GM19455 (cell line): Measurements from ENCODE around the gene KCNMA1.

Experiments
- ATAC-seq: cut with Tn5 transposase; IDR thresholded peaks from one replicate; pipeline ENCODE4 v1.9.1; 2021; ENCODE audit not compliant: unreplicated experiment

Gene KCNMA1

DNA sequence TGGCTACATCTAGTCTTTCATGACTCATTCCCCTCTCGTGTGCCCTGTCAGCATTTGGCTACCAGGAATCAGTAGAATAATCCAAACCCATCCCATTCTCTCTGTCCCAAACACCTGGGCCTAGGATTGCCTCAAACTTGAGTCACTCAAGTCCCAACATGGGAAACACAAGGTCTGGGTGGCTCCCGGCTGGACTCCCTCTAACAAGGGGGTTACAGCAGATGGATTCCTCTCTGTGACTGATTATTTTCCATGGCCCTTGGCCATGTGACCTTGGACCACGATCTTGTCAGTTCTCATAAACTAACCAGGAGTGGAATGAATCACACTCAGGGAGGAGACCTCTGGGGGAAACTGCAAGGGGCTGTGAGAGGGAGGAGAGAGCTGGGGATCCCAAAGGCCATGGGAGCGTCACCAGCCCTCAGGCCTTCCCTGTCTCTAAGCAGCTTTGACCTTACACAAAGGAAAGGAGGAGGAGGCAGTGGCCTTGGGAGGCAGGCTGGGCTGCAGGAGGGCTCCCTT is 533.1 kb downstream of the KCNMA1 start:
- ATAC-seq, result no peak

DNA sequence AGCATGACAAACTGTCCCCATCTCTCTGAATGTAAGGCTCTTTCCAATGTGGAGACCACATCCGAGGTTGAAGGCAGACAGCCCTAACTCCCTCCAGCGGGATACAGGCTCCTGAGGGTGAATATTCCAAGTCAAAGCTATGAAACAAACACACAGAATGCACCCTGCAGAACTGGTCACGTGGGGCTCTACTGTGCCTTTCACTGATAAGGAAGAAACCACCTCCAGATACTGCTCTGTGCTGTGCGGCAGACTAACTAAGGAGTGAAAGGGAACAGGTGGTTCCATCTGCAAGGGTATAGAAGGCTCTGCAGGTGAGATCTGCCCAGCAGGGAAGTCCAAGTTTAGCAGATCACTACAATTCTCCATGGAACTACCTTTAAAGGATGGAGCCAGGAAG is 534.4 kb downstream of the KCNMA1 start:
- no peak for ATAC-seq

DNA sequence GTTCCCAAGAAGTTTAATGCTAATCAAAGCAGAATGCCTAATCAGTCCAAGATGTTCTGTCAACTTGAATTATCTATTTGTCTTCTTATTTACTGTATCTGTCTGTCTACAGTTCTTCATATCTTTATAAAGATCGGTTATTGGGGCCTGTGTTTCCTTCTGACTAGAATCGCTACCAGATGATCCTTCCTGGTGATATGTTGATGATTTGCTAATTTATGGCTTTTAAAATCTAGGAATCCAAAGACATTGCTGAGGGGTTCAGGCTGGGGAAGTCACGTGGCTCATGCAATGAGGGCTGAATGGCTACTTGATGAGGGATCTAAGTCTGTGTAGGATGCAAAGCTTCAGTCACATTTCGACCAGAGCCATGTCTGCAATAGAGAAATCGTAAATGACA is 536.3 kb downstream of the KCNMA1 start:
- no peak for ATAC-seq

DNA sequence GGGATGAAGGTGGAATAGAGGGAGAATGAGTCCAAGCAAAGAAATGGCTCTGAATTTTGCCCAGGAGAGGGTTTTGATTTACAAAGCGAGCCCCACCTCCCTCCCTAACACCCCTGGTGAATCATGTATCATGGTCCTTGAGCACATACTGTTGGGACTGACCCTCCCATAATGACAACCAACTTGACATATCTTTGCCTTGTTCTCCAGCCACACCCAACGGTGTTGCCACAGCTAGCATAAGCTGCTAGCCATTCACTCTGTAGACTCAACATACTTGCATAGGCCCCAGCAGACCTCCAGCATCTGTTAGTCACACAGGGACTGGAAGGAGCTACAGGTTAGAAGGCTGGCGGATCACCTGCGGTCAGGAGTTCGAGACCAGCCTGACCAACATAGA is 538.5 kb downstream of the KCNMA1 start:
- ATAC-seq, result no peak

DNA sequence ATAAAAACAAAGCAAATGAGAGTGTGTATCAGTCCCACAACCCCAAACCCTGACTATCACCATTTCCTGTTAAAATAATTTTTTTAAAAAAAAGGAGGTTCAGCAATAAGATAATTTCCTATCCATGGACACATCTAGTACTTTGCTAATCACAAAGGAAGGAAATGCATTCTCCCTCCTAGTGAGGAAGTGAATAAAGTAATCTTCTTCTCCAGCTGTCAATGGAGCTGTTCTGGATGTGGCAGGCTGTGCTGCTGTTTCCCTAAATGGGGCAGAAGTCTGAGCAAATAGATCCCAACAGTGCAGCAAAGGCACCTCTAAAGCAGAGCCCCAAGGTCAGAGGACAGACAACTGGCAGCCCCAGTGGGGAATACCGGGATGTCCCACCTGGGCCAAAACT is 540.0 kb downstream of the KCNMA1 start:
- no peak for ATAC-seq

DNA sequence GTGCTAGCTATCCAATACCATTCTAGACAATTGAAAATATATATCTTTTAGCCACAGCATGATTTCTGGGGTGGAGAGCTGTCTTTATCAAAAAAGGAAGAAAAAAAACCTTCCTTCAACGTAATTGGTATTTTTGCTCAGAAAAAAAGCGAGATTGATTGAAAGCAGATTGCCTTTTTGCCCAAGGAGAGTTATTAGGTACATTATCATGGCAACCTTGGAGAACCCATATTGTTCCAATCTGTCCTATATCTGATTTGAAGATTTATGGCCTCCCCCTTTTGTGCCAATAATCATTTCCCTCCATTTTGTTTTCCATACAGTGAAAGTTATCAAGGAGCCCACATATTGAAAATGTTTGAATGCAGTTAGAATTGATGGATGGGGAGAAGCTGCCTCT is 544.5 kb downstream of the KCNMA1 start:
- ATAC-seq, result no peak

DNA sequence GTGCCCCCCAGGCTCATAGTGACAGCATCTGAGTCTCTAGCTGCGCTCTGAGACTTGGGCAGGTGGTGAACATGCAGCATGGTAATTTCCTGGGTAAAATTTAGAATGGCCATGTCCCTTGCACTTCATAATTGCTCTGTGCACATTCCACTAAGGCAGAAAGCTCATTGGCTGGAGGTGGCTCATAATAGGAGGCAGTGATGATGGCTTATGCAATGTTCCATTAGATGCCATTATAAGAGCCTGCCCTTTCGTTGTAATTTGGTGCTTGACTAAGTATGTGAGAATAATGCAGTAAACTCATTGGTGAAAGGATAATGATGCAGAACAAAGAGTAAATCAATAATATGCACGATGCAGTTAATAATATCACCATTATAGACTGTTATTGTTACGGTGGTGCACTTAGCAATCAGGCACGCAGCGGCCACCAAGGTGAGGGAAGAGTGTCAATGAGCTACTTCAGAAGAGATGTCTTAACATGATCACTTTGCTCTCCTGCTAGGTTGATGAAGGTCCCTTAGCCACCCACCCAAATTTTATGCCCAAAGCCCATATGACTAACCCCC is 545.9 kb downstream of the KCNMA1 start:
- no peak for ATAC-seq

DNA sequence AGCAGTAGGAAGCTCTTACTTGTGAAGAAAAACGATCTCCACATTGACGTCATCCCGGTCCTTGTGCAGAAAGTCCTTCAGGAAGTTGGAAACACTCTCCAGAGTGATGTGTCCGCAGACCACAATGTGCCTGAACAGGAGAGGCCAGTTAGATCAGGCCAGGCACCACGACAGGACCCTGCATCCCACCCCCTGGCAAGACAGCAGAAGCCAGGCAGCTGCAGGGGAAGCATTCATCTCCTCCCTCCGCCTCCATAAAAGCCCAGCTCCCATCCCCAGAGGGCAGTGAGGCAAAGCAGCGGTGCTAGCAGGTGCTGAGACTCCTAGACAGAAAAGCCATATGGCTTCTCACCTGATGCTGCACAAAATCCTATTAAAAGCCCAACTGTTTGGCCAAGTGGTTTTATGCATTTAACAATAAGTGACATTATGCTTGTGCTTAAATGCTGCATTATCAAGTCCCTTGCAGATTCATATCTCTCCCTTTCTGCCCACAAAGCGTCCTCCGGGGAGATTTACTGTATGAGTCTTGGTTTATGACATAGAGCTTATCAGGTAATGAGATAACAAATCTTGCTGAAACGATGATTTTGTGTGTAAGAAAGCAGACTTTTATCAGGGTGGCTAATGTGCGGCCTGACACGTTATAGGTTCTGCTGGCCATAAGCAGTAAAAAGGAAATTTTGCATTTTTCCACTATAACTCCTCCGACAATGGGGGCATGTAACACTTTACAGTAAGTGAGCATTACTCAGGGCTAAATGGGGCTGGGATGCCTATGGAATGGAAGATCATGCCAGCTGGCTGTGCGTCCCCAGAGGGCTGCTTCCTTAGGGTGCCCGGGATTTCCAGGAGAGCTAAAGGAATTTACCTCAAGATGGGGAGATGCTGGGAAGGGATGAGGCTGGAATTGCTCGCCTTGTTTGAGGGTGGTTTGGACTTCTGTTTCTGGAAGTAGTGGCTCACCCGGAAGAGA is 546.9 kb downstream of the KCNMA1 start:
- ATAC-seq, result no peak

DNA sequence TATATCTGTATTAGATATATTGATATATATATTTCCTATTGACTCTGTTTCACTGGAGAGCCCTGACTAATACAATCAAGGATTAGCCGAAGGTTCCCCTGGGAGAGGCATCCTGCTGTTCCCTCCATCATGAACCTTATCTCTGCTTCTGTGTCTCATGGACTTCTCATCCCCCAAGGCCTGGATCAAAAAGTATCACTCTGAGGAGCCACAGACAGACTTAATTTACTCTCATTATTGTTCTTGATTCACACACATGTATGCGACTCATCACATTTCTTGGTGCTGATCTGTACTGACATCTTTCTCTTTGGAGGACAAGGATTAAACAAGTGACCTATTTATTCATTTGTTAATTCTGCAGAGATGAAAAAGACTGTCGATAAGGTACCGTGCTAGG is 550.2 kb downstream of the KCNMA1 start:
- ATAC-seq, result no peak

DNA sequence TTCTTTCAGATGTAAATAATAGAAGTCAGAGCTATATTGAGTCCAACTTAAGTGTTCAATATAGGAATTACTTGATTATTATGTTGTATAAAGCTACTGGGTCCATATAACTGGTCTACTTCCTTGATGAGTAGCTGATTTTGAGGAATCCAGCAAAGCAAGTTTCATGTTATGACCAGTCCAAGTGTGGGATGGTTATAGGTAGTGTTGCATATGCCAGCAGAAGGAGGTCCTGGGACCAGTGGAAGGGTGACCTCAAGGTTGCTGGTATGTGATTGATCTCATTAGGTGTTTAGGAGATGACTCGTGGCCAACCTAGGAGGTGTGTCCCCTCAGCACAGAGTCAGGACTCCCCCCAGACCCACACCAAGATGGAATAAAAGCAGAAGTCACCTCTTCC is 551.5 kb downstream of the KCNMA1 start:
- ATAC-seq, result no peak

DNA sequence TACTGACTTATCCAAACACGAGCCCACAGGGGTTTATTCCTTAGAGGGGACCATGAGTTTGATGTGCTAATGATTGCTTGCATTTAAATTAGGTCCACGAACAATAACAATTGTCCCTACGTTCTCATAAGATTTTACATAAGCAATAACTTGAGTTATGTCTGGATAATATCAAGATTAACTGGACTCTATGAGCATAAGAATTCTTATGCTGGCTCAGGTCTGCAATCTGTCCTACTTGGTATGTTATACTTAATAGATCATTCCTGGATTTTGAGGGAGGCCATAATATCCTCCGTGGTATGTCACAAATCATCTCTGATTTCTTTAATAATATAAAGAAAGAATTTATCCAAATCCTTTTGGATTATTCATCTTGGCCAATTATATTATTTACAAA is 552.3 kb downstream of the KCNMA1 start:
- ATAC-seq, result no peak

DNA sequence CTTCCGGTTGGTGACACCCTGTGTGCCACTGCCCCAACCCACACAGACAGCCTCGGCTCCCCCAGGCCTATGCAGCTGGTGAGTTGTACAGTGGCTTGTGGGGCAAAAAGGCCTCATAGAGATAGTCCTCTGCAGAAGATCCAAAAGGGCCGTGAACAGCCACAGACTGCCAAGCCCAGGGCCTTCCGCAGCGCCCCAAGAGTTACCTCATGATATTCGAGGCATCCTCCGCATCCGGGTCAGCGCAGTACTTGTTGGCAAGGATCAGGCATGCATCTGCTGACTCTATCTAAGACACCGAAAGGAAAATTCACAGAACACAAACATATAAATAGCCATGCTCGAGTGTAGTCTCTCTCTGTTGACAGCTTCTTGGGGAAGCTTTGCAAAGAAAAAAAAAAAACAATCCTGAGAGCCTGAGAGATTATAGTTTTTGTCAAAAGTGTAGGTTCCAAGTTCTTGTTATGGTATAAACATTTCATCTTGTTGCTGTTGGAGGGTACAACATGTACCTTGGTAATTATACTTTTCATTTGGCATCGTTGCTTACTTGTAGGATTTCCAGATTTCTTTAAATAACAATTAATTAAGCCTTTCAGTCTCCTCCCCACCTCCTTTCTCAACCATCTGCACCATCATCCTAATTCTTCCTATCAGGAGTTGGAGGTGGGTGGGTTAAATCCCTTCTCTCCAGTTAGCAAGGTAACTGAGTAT is 553.0 kb downstream of the KCNMA1 start:
- ATAC-seq, result no peak

DNA sequence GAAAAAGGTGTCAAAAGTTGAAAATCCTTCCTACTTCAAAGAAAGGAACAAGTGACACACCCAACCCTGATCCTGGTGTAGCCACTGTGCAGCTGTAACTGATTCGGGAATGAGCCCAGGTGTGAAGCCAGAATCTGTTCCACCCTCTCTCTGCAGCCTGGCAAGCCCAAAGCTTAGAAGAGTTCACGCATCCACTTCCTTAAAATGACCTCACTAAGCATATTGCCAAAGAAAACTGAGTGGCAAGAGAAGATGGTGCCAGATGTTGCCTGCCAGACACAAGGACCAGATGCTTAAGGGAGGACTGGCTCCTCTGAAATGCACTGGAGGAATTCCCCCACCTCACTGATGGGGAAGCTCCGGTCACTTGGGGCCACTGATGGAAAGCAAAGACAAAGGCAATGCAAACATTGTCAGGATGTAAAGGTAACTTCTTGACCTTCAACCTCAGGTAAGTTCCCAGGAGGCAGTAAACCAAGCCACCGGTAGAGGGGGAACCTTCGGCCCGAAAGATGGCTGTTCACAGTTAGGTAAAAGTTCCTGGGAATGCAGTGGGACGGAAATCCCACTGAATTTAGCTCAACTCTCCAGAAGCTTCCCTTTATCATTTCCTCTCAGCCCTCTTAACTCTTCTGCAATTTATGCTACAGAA is 554.9 kb downstream of the KCNMA1 start:
- ATAC-seq, result no peak

DNA sequence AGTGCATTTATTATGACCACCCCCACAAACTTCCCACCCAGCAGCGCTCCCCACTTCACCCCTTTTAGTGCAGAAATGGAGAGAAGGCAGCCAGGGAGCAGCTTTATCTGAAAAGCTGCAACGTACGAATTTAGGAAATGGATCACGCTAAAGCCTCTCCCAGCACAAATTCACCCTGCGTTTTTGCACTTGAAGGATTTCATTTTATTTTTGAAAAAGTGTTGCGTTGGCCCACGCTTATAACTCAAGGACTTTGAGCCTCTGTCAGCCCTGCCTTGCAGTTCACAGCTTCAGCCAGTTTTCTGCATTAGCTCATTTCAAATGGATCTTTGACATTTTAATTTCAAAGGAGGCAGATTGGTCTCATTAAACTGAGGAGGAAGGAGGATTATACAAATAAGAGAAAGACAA is 556.1 kb downstream of the KCNMA1 start:
- no peak for ATAC-seq

DNA sequence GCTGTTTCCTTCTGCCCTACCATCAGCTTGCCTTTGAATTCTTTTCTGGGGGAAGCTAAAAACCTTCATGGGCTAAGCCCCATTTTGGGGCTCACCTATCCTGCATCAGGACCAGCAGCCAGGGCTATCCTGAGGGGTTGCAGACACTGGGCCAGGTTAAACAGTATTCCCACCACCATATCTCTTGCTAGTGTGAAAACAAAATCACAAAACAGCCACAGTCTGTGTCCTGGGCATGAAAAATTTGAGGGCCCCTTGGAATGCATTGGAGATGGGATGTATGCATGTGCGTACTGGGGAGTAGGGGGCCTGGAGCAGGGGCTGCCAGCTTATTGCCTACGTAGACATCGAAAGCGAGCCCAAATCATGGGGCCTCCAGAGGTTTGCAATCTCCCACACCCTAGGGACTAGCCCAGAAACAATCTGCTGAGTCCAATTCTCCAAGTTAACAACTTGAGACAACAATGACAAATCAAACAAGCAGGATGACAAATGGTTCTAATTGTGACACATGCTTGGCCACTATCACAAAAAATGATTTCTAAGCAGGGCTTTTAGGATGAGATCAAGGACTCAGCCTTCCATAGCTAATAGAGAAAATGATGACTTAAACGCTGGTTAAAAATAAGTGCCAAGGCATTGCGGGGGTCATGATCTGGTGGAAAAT is 557.1 kb downstream of the KCNMA1 start:
- no peak for ATAC-seq

DNA sequence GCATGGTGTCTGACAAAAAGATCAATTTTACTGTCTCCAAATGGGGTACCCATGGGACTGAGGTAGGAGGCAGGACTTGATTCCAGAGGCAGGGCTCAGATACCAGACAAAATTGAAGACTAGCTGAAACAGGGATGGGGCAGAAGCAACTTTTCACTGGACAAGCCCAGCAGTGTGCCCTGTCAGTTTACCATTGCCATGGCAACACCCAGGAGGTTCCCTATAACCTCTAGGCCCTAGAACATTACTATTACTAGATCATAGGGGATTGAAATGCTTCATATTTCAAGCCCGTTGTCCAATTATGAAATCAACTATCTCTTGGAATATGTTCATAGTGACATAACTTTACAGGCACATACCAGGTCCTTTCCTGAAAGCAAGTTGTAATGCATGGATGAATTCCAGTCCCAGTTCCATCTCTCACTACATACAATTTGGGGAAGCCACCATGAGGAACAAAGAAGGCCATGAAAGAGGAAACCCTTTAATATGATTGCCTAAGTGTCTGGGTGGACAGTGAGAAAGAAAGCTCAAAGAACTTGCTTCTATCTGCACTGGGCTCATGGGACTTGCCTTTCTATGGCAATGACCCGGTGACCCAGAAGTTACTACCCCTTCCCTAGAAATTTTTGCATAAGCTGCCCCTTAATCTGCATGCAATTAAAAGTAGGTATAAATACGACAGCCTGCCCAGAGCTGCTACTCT is 557.9 kb downstream of the KCNMA1 start:
- no peak for ATAC-seq

DNA sequence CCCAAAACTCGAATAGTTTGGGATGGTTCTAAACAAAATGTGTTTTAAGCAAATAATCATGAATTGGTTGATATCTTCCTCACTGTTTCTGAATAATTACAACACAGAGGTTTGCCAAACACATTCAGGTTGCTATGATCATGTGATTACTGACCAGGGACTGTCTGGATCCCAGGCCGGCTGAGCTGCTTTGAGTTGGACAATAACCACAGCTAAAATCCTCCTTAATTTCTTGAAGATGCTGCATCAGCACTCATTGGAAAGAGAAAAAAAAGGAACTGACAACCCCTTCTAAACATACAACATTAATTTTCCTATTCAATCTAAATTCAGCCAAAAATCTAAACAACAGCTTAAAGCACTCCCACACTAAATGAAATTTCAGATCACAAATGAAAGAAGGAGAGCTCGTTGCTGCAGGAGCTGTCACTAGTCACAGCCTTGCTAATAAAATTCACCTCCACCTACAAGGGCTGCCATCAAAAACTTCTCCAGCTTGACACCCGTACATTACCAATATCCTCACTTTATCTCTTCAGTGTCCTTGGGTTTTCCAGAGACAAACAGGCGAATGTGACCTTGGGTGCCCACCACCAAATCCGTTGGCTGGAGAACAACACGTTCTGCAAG is 560.2 kb downstream of the KCNMA1 start:
- no peak for ATAC-seq

DNA sequence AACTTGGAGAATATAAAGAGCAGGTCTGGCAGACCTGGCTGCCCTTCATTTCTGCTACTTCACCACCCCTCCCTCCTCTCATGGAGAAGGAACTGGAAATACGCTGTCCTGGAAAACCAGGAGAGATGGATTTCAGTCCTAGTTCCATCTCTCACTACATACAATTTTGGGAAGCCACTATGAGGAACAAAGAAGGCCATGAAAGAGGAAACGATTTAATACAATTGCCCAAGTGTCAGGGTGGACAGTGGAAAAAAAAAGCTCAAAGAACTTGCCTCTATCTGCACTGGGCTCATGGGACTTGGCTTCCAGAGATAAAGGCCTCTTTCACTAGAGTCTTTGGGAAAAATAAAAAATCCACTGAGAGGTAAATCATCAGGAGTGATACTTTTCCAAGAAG is 561.7 kb downstream of the KCNMA1 start:
- ATAC-seq, result no peak

DNA sequence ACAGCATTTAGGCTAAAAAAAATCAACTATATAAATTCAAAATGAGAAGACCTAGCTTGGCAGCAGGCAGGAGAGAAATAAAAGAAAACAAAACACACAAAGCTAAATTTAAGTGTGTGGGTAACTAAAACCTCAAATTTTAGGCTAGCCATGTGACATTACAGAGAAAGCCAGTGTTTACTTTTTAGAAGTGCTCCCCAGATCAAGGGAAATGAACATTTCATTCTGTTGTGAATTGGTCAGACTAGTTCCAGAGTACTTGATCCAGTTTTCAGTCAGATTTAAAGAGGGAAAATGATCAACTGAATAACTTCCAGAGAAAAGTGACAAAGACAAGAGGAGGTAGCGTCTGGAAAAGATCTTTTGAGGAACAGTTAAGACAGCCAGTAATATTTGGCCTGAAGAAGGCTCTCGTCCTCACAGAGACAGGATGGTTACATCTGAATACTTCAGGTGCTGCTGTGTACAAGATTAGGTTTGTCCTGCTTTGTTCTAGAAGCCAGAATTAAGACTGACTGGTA is 563.4 kb downstream of the KCNMA1 start:
- ATAC-seq, result no peak

DNA sequence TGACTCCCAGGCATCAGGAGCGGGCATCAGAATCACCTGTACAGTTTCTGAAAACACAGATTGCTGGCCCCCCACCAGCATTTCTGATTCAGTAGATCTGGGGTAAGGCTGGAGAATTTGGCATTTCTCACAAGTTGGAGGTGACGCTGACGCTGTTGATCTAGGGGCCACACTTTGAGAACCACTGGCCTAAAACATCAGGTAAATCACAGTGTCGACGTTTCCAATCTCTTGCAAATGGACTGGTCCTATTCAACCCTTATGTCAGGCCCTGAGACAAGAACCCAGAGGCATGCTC is 564.0 kb downstream of the KCNMA1 start:
- ATAC-seq, result no peak
